Muscle of back (tissue), 11 donors: ENCODE results near the gene FAM111A. TPM values are rescaled to one million over a fixed set of nuclear protein-coding genes. Genes with fewer than 3 reads are reported as not detected.

Source experiments
- DNase-seq, 3 donors: peaks; one replicate each; pipeline versions ENCODE4 v3.0.0 to v3.0.0-alpha.2; 2013
- polyA plus RNA-seq, 10 donors: library from polyadenylated mRNA; unstranded; fragments of 120-200 nt; gene quantifications; one replicate each; pipeline ENCODE4 v1.2.1, GENCODE V29; 2013; ENCODE audit not compliant: insufficient read length in 10 of 10

Gene FAM111A
- polyA plus RNA-seq, 10 donors: 16.9 to 46.2 (median 27.4) TPM

DNA sequence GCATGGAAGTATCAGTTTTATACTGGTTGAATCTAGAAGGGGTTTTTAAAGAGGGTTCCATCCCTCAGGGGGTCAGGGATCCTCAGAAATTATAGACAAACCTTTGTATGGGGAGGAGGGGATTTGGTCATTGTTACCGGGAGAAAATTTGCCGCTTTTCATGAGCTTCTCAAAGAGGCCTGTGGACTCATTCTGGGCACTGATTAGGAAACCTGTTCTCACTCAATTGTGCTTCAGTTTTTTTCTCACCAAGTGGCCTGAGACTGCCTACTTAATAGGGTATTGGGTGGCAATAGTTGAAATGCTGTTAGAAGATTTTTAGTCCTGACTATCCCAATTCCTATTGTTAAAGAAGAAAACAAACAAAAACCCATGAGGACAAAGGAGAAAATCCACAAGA lies 56.1 kb downstream of the FAM111A start:
- DNase-seq: no peak

DNA sequence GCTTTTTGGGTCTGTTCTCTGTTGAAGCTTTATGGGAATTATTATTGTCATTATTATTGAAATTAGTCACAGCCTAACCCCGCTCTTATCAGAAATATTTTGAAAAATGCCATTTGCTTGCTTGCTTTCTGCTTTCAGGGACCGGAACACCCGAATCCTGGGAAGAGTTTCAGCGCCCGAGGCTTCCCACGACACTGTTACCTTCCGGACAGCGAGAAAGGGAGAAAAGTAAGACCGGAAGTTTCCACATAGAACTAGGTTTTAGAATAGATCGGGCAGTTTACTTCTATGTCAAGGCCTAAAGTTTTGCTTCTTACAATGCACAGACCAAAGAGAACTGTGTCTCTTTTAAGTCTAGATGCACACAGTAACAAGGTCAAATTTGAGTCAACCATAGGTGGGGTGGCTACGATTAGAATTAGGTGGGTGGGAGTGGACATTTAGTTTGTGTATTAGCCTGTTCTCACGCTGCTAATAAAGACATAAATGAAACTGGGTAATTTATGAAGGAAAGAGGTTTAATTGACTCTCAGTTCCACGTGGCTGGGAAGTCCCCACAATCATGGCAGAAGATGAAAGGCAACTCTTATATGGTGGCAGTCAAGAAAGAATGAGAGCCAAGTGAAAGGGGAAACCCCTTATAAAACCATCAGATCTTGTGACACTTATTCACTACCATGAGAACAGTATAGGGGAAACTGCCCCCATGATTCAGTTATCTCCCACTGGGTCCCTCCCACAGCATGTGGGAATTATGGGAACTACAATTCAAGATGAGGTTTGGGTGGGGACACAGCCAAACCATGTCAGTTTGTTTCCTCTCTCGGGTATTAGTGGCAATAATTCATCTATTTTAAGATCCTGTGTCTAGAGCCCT lies 57.1 kb downstream of the FAM111A start:
- no peak for DNase-seq

- no peak for DNase-seq
These were observed 57.7 kb downstream of the FAM111A start for GRCh38 chr11:59200423-59200746.

DNA sequence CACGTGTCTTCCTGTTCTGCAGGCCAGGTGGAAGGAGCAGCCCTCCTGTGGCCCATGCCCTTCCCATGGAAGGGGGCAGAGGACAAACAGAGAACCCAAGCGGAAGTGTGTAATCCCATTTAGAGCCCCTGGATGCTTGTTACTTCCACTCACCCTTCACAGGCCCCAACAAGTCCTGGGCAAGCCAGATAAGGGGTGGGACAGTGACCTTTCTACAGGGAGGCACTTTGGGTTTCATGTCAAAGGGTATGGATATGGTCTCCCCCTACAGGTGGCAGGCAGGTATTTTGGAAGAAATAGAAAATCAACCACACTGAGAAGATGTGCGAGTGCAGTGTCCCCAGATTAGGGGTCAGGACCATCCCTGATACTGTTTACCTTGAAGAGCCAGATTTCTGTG lies 58.7 kb downstream of the FAM111A start:
- DNase-seq: no peak

Other genes with a start within 250 kb of the FAM111A start
- 1 to 10 TPM in 2 of 10 donors, under 1 TPM in 8; 0.34 to 1.8 (median 0.60) TPM for gene GLYATL1, start 203.4 kb upstream of the FAM111A start, polyA plus RNA-seq
- under 1 TPM in 1 of 10 donors, not detected in 9; 0.34 TPM for gene GLYATL1B, start 56.5 kb upstream of the FAM111A start, polyA plus RNA-seq
- 10 to 100 TPM in 1 of 10 donors, 1 to 10 TPM in 9; 6.5 to 15.4 (median 8.9) TPM for gene FAM111B, start 35.6 kb upstream of the FAM111A start, polyA plus RNA-seq
- gene DTX4, start 29.3 kb downstream of the FAM111A start, polyA plus RNA-seq: 10 to 100 TPM; 16.1 to 29.2 (median 19.8) TPM
- 10 to 100 TPM in 8 of 10 donors, 1 to 10 TPM in 2; 9.2 to 16.5 (median 12.1) TPM for gene MPEG1, start 70.1 kb downstream of the FAM111A start, polyA plus RNA-seq
- not detected for gene OR5AN1, start 216.0 kb downstream of the FAM111A start, polyA plus RNA-seq